HG03135 (cell line): ENCODE measurements around the gene BLOC1S4.
A peak's percentile ranks its signal among the peaks of the same experiment; 100 is the strongest.

Source experiments
- ATAC-seq: cut with Tn5 transposase; IDR thresholded peaks from one replicate; pipeline ENCODE4 v1.9.1; 2021; ENCODE audit warnings: mild to moderate bottlenecking, moderate library complexity; ENCODE audit not compliant: unreplicated experiment

The BLOC1S4 gene

GRCh38 chr4:6689506-6689960, 26.4 kb upstream of the BLOC1S4 start:
- ATAC-seq, result no peak

- ATAC-seq, result no peak
These were observed 23.6 kb upstream of the BLOC1S4 start for GRCh38 chr4:6692379-6692778.

GRCh38 chr4:6692806-6693205, 23.2 kb upstream of the BLOC1S4 start:
- ATAC-seq, result no peak

GRCh38 chr4:6693231-6694176, 22.5 kb upstream of the BLOC1S4 start, which contains the start of gene S100P:
TSS of gene S100P (plus strand) at chr4:6693878. CDS start at chr4:6693933, 55 bp downstream.
- ATAC-seq, result no peak

- no peak for ATAC-seq
These were observed 21.6 kb upstream of the BLOC1S4 start for GRCh38 chr4:6694177-6694901.

GRCh38 chr4:6695660-6696610, 20.0 kb upstream of the BLOC1S4 start:
- ATAC-seq, result no peak

- ATAC-seq, result no peak
These were observed 19.4 kb upstream of the BLOC1S4 start for GRCh38 chr4:6696611-6697010.

GRCh38 chr4:6697131-6697530, 18.8 kb upstream of the BLOC1S4 start:
- no peak for ATAC-seq

GRCh38 chr4:6699388-6699787, 16.6 kb upstream of the BLOC1S4 start:
- no peak for ATAC-seq

GRCh38 chr4:6699903-6700302, 16.1 kb upstream of the BLOC1S4 start:
- no peak for ATAC-seq

GRCh38 chr4:6701371-6701770, 14.6 kb upstream of the BLOC1S4 start:
- no peak for ATAC-seq

- no peak for ATAC-seq
These were observed 13.2 kb upstream of the BLOC1S4 start for GRCh38 chr4:6702761-6703160.

- no peak for ATAC-seq
These were observed 12.2 kb upstream of the BLOC1S4 start for GRCh38 chr4:6703786-6704185.

GRCh38 chr4:6705646-6706045, 10.3 kb upstream of the BLOC1S4 start:
- ATAC-seq, result no peak

- ATAC-seq, result no peak
These were observed 9.8 kb upstream of the BLOC1S4 start for GRCh38 chr4:6706173-6706572.

- peak; percentile 67 for ATAC-seq
These were observed 6.5 kb upstream of the BLOC1S4 start, which contains the start of gene MRFAP1L1 for GRCh38 chr4:6709230-6710114. TSS of gene MRFAP1L1 (minus strand) at chr4:6709865. CDS start at chr4:6709629, 236 bp downstream.

- no peak for ATAC-seq
These were observed 5.7 kb upstream of the BLOC1S4 start for GRCh38 chr4:6710282-6710681.

GRCh38 chr4:6710996-6711395, 5.0 kb upstream of the BLOC1S4 start:
- ATAC-seq, result no peak

GRCh38 chr4:6714954-6715353, 1.0 kb upstream of the BLOC1S4 start:
- ATAC-seq, result no peak

- no peak for ATAC-seq
These were observed 313 bp upstream of the BLOC1S4 start for GRCh38 chr4:6715704-6716017.
